GM10266 (cell line): ENCODE results near the gene ELOB.

Experiments used
- DNase-seq: peaks from one replicate; pipeline ENCODE4 v3.0.0; 2012; ENCODE audit errors: extremely low spot score
- CTCF ChIP-seq: IDR thresholded peaks from 2 replicates; pipeline ENCODE4 v1.5.1; 2012; ENCODE audit warnings: mild to moderate bottlenecking, low read depth; ENCODE audit not compliant: control insufficient read depth, insufficient read depth; ENCODE audit errors: missing control alignments

Gene ELOB

GRCh38 chr16:2795395-2796143, 18.5 kb upstream of the ELOB start:
- no peak for TF ChIP-seq CTCF
- DNase-seq = no peak

GRCh38 chr16:2792940-2793339, 15.9 kb upstream of the ELOB start:
- DNase-seq = no peak
- TF ChIP-seq CTCF = no peak

- no peak for DNase-seq
- no peak for TF ChIP-seq CTCF
Measured at GRCh38 chr16:2791174-2791573, 14.1 kb upstream of the ELOB start.

GRCh38 chr16:2790631-2791030, 13.6 kb upstream of the ELOB start:
- DNase-seq = no peak
- TF ChIP-seq CTCF = no peak

GRCh38 chr16:2787961-2788360, 10.9 kb upstream of the ELOB start:
- no peak for TF ChIP-seq CTCF
- DNase-seq = no peak

- no peak for DNase-seq
Measured at GRCh38 chr16:2787406-2787805, 10.3 kb upstream of the ELOB start, which contains the start of gene PRSS33. Gene PRSS33, minus strand, starts transcription at chr16:2787560. Its CDS starts 1,013 bp downstream, at chr16:2786547.

More at GRCh38 chr16:2787406-2787805, 10.3 kb upstream of the ELOB start, which contains the start of gene PRSS33:
- no peak for TF ChIP-seq CTCF
